Activated T-cell treated with anti-CD3 and anti-CD28 coated beads for 4 hours (primary cell): ENCODE data around the gene FRMD7.

Experiments
- DNase-seq: peaks from one replicate; pipeline ENCODE4 v3.0.0-alpha.2; 2020

The FRMD7 gene

DNA sequence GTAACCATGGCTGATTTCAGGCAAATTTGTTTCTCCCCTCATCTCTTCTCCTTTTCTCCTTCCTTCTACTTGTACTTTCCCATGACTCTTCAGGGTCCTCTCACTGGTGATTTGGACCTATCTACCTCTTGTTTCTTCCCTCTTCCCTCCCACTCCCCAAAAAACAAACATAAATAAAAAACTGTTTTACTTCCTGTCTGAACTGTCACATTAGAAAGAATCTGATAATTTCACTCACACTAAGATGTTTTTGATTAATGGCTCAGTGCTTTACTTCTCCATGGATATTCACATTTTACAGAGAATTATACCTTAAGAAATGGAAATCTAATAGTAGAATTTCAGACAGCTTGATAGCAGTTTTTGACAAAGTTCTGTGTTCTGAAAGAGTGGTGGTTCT lies 97.6 kb downstream of the FRMD7 start:
- no peak for DNase-seq
